NCI-H82 treated with DMSO at 0.1 percent for 48 hours (cell line): ENCODE data around the gene MSANTD1.

ENCODE experiments used
- DNase-seq: peaks from one replicate; lab custom pipeline; 2025; ENCODE audit not compliant: unreplicated experiment; lab: John Stamatoyannopoulos, UW

MSANTD1 gene

DNA sequence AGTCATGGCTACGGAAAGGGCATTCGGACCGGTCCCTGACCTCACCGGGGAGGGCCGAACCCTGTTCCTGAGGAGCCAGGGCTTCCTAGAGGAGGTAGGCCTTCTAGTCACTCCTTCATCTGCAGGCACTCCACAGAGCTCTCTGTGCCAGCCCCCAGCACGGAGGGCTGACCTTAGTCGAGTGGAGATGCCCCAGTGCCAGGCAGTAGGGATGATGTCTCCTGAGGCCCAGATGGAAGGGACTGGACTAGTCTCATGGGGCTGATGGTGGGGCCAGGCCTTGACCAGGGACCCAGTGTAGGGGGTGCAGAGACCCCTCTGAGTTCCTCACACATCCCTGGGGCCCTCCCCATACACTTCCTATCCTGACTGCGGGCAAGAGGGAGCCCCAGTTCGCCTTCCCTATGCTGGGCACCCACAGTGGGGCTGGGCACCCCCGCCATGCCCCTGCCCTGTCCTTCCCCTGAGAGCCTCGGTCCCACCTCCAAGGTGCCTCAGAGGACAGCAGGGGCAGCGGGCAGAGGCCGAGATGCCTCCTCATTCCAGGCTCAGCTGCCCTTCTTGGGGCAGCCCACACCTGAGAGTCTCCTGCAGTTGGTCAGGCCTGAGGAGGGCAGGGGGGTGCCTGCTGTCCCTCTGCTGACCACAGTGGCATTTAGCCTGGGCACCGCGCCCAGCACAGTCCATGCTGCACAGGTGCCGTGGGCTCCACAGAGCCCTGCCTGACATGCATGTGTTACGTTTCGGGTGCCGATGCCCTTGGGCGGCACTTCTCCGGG, 1.4 kb upstream of the MSANTD1 start:
- DNase-seq = no peak

DNA sequence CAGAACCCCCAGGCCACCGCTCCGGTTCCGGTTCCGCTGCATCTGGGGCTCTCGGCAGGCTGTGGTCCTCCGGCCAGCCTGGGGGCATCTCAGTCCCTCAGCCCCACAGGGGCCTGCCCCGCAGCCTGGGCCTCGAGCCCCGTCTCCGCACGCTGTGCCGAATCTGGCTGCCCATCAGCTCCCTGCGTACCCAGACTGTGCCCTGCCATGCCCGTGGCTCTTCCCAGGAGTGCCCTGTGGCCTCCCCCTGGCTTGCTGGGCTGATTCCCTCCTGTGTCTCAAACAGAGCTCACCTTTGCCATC, 830 bp upstream of the MSANTD1 start:
- DNase-seq = no peak

DNA sequence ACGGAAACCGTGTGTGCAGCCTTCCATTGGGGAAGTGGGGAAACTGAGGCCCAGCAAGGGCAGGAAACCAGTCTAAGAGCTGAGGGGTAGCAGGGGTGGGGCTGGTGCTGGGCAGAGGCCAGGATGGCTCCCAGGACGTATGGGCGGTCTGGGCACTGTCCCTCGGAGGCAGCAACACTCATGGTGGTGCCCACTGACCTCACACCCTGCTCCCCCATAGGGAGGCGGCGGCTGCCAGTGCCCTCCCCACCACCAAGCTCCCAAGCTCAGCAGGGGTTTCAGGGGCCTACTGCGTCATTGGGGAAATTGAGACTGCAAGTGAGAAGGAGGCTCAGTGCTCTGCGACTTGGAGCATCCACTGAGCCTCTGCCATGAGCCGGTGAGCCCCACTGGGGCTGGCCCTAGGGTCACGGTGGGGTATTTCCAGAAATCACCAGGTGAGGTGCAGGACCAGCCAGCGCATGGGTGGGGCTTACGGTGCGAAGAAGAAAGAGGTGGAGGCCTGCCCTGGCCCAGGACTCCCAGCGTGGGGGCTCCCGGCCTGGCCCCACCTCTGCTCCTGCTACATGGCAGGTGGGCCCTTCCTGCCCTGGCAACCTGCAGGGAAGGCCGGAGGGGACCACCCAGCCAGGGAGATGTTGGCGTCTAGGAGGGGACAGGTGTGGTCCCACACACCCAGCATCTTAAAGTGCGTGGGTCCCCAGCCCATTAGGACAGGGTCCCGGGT, 915 bp downstream of the MSANTD1 start:
- DNase-seq = no peak

DNA sequence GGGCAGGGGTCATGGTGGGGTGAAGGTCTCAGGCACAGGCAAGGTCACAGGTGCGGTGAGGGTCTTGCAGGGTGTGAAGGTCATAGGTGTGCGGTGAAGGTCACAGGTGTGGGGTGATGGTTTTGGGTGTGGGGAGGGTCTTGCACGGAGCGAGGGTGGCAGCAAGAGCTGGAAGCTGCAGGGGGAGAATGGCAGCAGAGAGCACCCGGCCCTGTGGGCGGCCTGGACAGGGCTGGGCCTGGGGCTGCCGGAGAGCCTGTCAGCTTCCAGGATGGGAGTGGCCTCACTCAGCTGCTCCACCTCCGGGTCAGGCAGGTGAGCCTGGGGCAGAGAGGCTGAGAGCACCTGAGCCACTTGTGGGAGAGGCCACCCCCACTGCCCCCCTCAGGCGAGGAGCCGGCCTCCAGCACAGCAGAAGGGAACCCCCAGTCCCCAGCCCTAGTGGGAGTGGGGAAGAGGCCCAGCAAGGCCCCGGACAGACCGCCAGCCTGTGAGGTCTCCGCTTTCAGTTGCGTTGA, 1.5 kb downstream of the MSANTD1 start:
- no peak for DNase-seq

GRCh38 chr4:3250956-3251690, 2.2 kb downstream of the MSANTD1 start:
- DNase-seq = no peak

- DNase-seq = no peak
Observed at GRCh38 chr4:3251691-3252479, 2.9 kb downstream of the MSANTD1 start.

DNA sequence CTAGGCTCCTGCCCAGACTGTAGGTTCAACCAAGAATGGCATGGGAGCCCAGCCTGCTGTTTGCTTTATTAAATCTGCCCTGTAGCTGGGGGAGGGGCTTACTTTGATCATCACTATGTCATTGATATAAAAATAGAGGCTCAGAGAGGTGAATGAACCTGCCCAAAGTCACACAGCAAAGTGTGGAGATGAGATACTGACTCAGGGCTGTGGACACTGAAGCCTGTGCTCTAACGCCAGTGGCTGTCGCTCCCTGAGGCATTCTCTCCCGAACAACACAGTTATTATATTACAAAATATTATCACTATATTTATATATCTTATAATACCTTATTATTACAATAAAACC, 3.5 kb downstream of the MSANTD1 start:
- DNase-seq = no peak

- no peak for DNase-seq
Observed at GRCh38 chr4:3252831-3253641, 4.1 kb downstream of the MSANTD1 start.

GRCh38 chr4:3253808-3254207, 4.8 kb downstream of the MSANTD1 start:
- no peak for DNase-seq

GRCh38 chr4:3254302-3255131, 5.6 kb downstream of the MSANTD1 start:
- no peak for DNase-seq

GRCh38 chr4:3255611-3256186, 6.7 kb downstream of the MSANTD1 start:
- no peak for DNase-seq

GRCh38 chr4:3256230-3257102, 7.5 kb downstream of the MSANTD1 start:
- DNase-seq = no peak

GRCh38 chr4:3257103-3257555, 8.2 kb downstream of the MSANTD1 start:
- no peak for DNase-seq

- no peak for DNase-seq
Observed at GRCh38 chr4:3257556-3258482, 8.9 kb downstream of the MSANTD1 start.

GRCh38 chr4:3261411-3262207, 12.7 kb downstream of the MSANTD1 start:
- DNase-seq = no peak
